GM12891 (cell line): ENCODE measurements around the gene SRPK1.
"Not testable (repeated sequence)": the region's sequence is repeated elsewhere in the genome, so short reads cannot be mapped to it uniquely, and the experiment has no call there.

Experiments used
- DNase-seq: peaks from one replicate; pipeline ENCODE4 v3.0.0; 2011; ENCODE audit warnings: low spot score; ENCODE audit not compliant: insufficient read length
- FAIRE-seq: peaks from 2 replicates; lab custom pipeline; 2011; peaks lifted over from hg19 to GRCh38; lab: Jason Lieb, UNC
- PAX5 ChIP-seq: IDR thresholded peaks from 2 replicates; pipeline ENCODE4 v1.6.1; 2011; ENCODE audit warnings: low read length, moderate library complexity, mild to moderate bottlenecking; ENCODE audit not compliant: insufficient read depth, severe bottlenecking
- POLR2A ChIP-seq: IDR thresholded peaks from 2 replicates; pipeline ENCODE4 v1.6.1; 2011; ENCODE audit warnings: low read depth, low read length, control low read depth
- POLR2AphosphoS5 ChIP-seq: IDR thresholded peaks from 2 replicates; pipeline ENCODE4 v1.6.1; 2011; ENCODE audit warnings: low read depth, low read length, control low read depth
- POU2F2 ChIP-seq: IDR thresholded peaks from 2 replicates; pipeline ENCODE4 v1.6.1; 2011; ENCODE audit warnings: low read depth, mild to moderate bottlenecking, control low read depth, low read length, moderate library complexity
- SPI1 ChIP-seq: IDR thresholded peaks from 2 replicates; pipeline ENCODE4 v1.6.1; 2011; ENCODE audit warnings: low read depth, low read length, control low read depth
- TAF1 ChIP-seq: IDR thresholded peaks from 2 replicates; pipeline ENCODE4 v1.6.1; 2011; ENCODE audit warnings: low read depth, low read length, control low read depth

SRPK1 gene

GRCh38 chr6:35933844-35934243, 12.9 kb upstream of the SRPK1 start:
- DNase-seq = no peak
- FAIRE-seq = no peak
- TF ChIP-seq SPI1 (no peak), POU2F2 (no peak), PAX5 (no peak), POLR2AphosphoS5 (no peak), POLR2A (no peak), TAF1 (no peak)

DNA sequence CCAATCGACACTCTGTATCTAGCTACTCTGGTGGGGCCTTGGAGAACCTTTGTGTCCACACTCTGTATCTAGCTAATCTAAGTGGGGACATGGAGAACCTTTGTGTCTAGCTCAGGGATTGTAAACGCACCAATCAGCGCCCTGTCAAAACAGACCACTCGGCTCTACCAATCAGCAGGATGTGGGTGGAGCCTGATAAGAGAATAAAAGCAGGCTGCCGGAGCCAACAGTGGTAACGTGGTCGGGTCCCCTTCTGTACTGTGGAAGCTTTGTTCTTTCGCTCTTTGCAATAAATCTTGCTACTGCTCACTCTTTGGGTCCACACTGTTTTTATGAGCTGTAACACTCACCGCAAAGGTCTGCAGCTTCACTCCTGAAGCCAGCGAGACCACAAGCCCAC, 11.0 kb upstream of the SRPK1 start:
- DNase-seq, FAIRE-seq: not testable (repeated sequence)

DNA sequence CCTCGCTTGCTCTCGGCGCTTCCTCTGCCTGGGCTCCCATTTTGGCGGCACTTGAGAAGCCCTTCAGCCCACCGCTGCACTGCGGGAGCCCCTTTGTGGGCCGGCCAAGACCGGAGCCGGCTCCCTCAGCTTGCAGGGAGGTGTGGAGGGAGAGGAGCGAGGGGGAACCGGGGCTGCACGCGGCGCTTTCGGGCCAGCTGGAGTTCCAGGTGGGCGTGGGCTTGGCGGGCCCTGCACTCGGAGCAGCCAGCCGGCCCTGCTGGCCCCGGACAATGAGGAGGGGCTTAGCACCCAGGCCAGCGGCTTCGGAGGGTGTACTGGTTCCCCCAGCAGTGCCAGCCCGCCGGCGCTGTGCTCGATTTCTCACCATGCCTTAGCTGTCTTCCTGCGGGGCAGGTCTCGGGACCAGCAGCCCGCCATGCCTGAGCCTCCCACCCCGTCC, 10.2 kb upstream of the SRPK1 start:
- TF ChIP-seq TAF1 (no peak), PAX5 (no peak), POLR2A (no peak), POU2F2 (no peak), SPI1 (no peak), POLR2AphosphoS5 (no peak)
- DNase-seq (no peak), FAIRE-seq (no peak)

DNA sequence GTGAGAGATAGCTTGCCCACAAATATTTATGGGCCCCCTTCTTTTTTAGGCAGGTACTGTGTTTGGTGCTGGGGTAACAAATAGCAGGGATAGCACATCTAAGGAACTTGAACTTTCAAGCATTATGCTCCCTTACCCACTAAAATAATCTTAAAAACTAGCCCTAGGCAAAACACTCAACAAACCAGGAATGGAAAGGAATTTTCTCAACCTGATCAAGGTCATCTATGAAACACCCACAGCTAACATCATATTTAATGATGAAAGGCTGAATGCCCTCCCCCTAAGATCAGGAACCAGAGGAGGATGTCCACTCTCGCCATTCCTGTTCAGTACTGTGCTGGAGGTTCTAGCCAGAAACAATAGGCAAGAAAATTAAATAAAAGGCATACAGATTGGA, 8.7 kb upstream of the SRPK1 start:
- FAIRE-seq (no peak), DNase-seq (no peak)
- TF ChIP-seq SPI1 (no peak), POLR2A (no peak), POU2F2 (no peak), TAF1 (no peak), PAX5 (no peak), POLR2AphosphoS5 (no peak)

DNA sequence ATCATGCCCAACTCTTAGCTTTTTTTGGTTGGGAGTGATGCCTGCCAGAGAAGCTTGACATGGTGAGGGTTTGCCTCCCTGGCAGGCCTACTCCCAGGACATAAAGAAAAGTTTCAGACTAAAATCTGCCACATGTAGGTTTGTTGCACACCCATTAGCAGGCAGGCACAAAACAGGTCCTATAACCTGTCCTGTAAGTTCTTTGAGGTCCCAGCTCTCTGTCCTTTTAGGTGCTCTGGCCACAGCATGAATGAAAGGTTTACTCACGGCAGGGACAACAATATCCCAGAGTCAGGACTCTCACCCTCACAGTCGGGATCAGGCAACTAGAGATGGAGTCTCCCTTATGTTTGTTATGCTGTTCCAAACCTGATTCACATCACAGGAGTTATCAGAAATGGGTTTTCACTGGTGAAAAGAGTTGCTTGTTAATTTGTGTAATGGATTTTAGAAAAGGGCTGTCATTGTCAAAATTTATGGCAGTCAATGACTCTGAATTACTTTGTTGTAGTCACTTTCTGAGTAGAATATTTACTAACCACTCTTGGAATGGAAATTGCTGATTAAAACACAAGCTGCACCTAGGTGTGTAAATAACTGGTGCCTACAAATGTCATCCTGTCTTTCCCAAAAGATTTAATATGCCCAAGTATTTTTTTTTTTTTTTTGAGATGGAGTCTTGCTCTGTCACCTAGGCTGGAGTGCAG, 5.8 kb upstream of the SRPK1 start:
- FAIRE-seq (no peak), DNase-seq (no peak)
- TF ChIP-seq SPI1 (no peak), POLR2A (no peak), POU2F2 (no peak), TAF1 (no peak), POLR2AphosphoS5 (no peak)

- TF ChIP-seq POU2F2 (no peak), POLR2AphosphoS5 (no peak), SPI1 (no peak), PAX5 (no peak), TAF1 (no peak), POLR2A (no peak)
- DNase-seq (no peak), FAIRE-seq (no peak)
These were observed 5.1 kb upstream of the SRPK1 start for GRCh38 chr6:35925961-35926360.

DNA sequence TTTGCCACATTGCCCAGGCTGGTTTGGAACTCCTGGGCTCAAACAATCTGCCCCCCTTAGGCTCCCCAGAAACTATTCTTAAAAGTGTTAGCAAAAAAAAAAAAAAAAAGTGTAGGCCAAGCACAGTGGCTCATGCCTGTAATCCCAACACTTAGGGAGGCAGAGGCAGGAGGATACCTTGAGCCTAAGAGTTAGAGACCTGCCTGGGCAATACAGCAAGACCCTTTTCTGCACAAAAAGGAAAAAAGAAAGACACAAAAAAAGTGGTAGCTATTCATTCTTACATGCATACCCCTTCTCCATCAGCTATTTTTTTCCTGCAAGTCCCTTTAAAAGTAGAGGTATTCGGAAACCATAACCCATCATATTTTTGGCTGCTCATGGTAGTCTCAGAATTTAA, 3.2 kb upstream of the SRPK1 start:
- FAIRE-seq (no peak), DNase-seq (no peak)
- TF ChIP-seq TAF1 (no peak), PAX5 (no peak), SPI1 (no peak), POU2F2 (no peak), POLR2AphosphoS5 (no peak), POLR2A (no peak)

DNA sequence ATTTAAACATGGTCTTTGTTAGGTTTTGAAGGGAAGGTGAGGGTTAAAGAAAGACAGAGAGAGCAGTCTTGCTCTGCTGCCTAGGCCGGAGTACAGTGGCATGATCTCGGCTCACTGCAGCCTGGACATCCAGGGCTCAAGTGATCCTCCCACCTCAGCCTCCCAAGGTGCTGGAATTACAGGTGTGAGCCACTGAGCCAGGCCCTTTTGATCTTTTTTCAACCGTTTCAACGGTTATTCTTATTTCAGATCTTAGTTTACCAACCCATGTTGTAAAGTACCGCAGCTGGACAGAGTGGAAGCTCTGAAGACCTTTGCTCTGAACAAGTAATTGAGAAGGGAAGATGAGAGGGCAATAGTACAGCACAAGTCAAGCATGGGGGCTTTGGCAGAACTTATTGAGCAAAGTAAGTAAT, 1.2 kb upstream of the SRPK1 start:
- no peak for DNase-seq
- no peak for TF ChIP-seq POU2F2
- FAIRE-seq = no peak

GRCh38 chr6:35919827-35920751, 809 bp downstream of the SRPK1 start:
- DNase-seq (peak; percentile 20), FAIRE-seq (peak; percentile 65)
- no peak for TF ChIP-seq PAX5
- TF ChIP-seq TAF1 = no peak
- TF ChIP-seq POLR2AphosphoS5 = no peak
- TF ChIP-seq SPI1 = no peak
